Activated CD8-positive, alpha-beta memory T cell treated with anti-CD3 and anti-CD28 coated beads for 4 hours (primary cell): ENCODE measurements around the gene CTSW.
"Not testable (repeated sequence)": the region's sequence is repeated elsewhere in the genome, so short reads cannot be mapped to it uniquely, and the experiment has no call there.

Experiments
- DNase-seq, 2 donors: peaks; one replicate each; pipeline ENCODE4 v3.0.0-alpha.2; 2020; ENCODE audit warnings: low read depth in 2 of 2

The CTSW gene

GRCh38 chr11:65885808-65886536 lies 6.3 kb downstream of the CTSW start:
- DNase-seq: no peak

DNA sequence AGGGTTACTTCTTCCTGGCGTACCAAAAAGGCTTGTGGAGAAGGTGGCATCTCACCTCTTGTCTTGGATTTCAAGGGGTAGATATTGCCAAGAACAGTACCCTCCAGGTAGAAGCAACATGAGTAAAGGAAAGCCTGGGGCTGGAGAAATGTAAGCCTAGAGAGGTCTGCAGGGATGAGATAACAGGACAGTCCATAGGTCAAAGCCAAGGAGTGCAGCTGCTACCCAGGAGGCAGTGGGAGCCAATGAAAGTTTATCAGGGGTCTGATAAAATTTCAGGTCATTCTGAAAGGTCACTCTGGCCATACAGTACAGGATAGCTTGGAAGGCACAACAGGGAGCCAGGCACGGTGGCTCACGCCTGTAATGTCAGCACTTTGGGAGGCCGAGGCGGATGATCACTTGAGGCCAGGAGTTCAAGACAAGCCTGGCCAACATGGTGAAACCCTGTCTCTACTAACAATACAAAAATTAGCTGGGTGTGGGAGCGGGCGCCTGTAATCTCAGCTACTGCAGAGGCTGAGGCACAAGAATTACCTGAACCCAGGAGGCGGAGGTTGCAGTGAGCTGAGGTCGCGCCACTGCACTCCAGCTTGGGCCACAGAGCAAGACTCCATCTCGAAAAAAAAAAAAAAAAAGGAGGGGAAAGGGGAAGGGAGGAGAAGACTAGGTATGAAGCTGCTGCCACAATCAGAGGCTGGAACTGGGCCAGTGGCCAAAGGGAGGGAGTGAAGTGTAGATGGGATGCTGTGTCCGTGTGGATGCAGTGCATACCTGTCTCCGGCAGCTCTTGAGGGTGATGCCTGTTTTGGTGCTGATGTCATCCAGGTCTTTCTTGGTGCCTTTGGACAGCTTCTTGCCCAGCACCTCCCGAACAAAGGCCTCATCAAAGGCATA lies 7.4 kb downstream of the CTSW start:
- DNase-seq: no peak

DNA sequence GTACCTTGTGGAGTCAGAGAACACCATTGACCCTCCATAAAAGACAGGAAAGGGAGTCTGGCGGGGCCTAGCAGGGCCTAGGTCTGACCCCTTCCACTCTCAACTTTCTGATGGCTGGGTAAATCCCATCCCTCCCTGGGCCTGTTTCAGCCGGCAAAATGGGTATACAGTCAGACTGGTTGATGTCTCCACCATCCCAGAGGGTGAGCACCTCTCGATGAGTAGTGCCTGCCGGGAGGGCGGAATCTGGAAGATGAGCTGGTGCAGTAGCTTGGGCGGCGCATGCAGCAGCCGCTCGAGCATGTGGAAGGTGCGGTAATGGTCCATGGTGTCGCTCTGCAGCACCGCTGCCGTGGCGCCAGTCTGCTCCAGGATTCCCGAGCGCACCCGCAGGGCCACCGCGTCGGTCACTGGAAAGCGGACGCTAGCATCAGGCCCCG lies 8.1 kb downstream of the CTSW start:
- no peak for DNase-seq

- peak; percentile 91 to 93 for DNase-seq
These were observed 8.7 kb downstream of the CTSW start, which contains the start of gene FIBP for GRCh38 chr11:65888163-65888814. Gene FIBP, minus strand, starts transcription at chr11:65888471. Its CDS starts 53 bp downstream, at chr11:65888418.

DNA sequence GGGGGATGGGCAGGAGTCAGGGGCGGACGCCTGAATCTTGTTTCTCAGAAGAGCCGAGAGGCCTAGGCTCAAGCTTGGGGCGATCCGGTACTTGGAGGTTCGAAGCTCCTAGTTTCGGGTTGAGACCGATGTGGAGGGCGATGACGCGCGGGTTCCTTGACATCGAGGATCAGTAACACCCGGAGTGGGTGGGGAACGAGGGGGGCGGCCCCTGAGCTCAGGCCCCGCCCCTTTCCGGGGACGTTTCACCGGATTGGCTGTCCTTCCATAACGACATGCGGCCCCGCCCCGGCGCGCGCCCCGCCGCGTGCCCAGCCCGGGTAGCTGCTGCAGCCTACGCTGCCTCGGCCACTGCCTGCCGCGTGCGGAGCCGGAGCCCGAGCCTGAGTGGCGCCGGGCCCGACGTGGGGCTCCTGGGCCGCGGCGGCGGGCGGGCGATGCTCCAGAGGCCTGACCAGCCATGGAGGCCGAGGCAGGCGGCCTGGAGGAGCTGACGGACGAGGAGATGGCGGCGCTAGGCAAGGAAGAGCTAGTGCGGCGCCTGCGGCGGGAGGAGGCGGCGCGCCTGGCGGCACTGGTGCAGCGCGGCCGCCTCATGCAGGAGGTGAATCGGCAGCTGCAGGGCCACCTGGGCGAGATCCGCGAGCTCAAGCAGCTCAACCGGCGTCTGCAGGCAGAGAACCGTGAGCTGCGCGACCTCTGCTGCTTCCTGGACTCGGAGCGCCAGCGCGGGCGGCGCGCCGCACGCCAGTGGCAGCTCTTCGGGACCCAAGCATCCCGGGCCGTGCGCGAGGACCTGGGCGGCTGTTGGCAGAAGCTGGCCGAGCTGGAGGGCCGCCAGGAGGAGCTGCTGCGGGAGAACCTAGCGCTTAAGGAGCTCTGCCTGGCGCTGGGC lies 10.9 kb downstream of the CTSW start, which contains the start of gene CCDC85B:
Gene CCDC85B (plus strand): TSS at position 350 of the 895 bp plus-strand sequence. CDS start 111 bp downstream, at position 461.
- peak; percentile 97 for DNase-seq

DNA sequence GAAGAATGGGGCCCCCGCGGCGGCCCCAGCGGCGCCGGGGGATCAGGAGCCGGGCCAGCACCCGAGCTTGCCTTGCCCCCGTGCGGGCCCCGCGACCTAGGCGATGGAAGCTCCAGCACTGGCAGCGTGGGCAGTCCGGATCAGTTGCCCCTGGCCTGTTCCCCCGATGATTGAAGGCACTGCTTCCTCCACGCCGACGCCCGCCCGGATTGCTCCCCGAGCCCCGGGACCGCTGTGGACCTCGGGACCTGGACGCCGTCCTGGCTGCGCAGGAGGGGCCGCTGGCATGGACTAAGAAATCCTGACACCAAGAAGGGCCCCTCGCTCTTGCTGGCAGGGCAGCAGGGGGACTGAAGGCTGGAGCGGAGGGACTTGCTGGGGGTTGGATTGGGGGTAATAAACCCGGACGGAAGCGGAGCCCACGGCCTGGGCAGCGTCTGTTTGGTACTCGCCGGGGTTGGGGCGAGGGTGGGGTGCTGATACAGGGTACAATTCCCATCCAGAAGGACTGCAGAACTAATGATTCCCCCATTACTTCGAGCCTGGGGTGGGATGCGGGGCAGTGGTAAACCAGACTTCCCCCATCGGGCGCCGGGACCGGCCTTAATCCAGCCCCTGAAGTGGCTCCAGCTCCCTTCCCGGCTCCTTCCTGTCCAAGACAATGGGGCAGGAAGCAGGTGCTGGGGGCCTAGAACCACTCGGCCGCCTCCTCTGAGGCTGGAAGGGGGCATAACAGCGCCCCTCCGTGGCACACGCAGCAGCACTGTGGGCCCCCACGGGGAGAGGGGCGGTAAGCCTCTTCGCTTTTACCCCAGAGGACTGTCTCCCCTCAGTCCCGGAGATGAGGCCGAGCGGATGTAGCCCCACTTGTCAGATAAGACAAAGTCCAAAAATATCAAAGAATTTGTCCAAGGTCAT lies 11.8 kb downstream of the CTSW start:
- DNase-seq: no peak

DNA sequence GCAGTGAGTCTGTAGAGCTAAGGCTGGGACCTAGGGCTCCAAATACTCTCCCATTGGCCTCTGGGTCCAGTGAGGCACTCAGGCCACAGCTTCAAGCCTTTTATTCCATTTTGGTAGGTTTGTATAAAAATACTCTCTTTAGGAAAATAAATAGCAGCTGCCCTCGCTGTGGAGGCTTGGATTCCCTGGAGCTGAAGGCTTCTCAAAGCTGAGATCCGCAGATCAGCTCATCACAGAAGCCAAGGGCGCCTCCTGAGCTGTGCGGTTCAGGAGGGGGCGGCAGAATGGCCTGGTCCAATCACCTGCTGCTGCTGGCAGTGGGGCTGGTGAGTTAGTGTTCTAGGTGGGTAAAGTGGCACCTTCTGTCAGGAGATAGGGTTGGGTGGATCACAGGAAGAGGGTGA lies 12.5 kb downstream of the CTSW start:
- DNase-seq: not testable (repeated sequence)

DNA sequence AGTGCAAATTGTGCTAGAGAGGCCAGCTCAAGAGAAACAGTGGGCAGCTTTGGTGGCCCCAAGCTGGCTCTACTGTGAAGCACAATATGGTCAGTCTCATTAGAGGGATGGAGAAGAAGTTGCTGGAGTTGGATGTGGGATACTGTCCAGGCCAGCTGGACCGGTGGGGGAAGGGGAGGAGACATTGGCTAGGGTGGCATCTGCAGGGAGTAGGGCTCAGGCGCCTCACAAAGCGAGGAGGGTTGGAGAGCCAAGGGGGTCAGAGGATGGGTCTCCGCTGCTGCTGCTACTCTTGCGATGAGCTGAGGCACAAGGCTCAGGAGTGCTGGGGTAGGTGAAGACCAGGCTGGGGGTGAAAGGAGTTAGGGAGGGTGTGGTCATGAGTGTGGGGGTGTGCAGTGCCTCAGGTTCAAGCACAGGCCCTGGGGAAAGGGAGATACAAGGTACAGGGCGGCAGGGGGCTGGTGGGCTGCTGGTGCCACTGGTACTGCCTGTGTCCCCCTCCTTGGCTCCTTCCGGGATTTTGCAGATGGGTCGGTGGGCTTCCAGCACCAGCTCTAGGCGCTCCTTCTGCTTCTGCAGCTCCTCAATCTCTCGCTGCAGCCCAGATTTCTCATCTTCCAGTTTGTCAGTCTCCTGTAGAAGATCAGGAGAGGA lies 13.2 kb downstream of the CTSW start:
- DNase-seq: no peak

DNA sequence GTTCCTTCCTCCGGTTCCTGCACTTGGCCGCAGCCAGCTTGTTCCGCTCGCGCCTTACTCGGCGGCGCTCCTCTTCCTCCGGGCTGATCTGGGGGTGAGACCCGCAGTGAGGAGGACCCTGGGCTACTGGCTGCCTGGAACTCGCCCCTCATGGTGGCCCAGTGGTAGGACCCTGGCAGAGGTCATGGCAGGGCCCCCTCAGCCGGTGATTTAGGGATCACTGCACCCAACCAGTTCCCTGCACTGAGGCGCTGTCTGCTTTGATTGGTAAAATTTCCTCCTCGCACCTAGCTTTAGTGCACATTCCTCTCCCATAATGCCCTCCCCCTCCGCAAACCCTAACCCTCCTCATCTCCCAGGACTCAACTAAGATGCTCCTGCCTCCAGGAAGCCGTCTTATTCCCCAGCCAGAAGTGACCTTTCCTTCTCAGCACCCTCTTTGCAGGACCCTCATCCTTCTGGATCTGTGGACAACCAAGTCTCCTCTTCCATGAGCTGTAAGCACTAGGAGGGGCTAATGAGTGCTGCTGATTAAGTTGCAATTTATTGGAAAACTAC lies 14.5 kb downstream of the CTSW start:
- DNase-seq: no peak

GRCh38 chr11:65895482-65895981 lies 15.9 kb downstream of the CTSW start:
- no peak for DNase-seq

GRCh38 chr11:65896034-65896999 lies 16.7 kb downstream of the CTSW start:
- DNase-seq: no peak

DNA sequence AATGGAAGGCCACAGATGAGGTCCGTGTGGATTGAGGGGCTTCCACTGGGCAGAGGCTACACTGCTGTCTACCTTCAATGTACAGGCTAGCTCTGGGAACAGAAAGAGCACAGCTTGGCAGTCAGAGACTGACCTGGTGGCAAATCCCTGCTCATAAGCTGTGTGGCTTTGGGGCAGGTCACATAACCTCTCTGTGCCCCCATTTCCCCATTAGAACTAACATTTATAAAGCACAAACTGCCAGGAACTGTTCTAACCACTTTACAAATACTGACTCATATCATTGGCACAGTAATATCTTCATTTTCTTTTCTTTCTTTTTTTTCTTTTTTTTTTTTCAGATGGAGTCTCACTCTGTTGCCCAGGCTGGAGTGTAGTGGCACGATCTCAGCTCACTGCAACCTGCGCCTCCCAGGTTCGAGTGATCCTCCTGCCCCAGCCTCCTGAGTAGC lies 17.4 kb downstream of the CTSW start:
- DNase-seq: no peak

GRCh38 chr11:65898656-65899355 lies 19.2 kb downstream of the CTSW start:
- no peak for DNase-seq

DNA sequence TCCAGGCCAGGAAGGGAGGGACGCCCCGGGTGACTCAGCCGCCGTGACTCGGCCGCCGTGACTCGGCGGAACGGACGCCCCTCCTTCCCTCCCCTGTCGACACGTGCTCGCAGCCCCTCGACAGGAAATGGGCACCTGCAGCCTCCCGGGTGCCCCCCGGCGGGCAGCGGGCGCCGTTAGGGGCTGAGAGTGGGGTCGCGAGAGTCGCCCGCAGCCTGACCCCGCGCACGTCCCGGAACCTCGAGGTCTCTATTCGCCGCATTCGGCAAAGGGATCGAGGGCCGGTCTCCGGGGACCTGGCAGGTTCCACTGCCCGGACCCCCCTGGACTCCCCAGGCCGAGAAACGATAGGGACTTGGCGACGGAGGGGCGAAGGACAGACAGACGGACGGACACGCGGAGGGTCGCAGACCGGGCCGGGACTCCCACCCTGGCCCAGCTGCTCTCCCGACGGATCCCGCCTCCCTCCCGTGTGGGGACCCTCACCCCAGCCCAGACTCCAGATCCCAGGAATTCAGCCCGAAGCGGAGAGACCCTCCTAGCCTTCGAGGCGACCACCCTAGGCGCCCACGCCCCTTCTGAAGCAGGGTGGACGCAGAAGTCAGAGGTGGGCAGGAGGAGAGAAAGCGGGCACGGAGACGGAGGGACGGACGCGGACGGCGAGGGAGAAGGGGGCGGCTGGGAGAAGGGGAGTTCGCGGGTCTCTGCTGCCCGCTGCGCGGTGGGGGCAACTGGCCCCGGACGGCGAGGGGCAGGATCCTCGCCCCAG lies 19.9 kb downstream of the CTSW start:
- DNase-seq: peak; percentile 56 to 63

DNA sequence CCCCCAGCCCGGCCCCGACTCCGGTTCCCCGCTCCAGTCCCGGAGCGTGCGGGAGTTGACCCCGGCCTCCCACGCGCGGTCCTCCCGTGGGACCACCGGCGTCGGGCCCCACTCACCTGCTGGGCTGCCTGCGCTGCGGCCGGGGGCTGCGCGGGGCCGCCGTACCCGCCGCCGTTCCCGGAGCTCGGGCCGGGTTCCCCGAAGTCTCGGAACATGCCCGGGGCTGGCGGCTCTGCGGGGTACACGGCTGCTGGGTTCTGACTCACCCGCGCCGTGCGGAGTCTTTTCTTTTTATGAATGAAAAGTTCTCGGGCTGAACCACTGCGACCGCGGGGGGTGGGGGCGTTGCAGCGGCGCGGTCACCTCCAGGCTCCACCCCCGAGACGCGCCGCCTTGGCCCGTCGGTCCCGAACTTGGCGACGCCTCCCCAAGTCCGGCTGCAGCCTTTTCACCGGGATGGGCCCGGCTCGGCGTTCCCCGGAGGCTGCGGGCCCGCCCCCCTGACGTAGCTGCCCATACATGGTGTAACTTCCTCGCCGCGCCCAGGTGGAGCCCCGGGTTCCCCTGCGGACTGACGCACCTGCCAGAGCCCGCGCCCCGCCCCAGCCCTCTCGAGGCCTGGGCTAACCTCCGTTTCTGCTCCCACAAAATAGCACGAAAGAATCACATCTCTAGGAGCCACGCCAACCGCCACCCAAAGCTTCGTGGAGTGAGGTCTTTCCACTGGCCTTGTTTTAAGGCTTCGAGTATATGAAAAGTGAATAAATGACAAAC lies 20.7 kb downstream of the CTSW start, which contains the start of gene FOSL1:
Gene FOSL1 (minus strand): TSS at position 264 of the 774 bp plus-strand sequence. CDS start 49 bp downstream, at position 215.
- peak; percentile 84 to 90 for DNase-seq

DNA sequence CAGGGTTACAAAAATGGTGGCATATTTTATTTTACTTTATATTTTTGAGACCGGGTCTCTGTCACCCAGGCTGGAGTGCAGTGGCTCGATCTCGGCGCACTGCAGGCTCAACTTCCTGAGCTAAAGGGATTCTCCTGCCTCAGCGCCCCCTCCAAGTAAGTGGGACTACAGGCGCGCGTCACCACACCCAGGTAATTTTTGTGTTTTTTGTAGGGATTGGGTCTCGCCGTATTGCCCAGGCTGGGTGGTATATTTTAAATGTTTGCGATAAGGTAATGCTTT lies 21.2 kb downstream of the CTSW start:
- DNase-seq: no peak
